HepG2 (cell line): Measurements from ENCODE around the gene OR4E1.

ENCODE experiments used
- BRCA1 ChIP-seq: sonication (generic); formaldehyde crosslinking; IDR thresholded peaks from 2 replicates; pipeline ENCODE4 v1.4.0; 2020; ENCODE audit warnings: missing genetic modification reagents
- CENPBD1 ChIP-seq: sonication (generic); formaldehyde crosslinking; IDR thresholded peaks from 2 replicates; pipeline ENCODE4 v1.8.0; 2022; ENCODE audit warnings: missing genetic modification reagents, low read depth, mild to moderate bottlenecking, borderline replicate concordance
- CTCF ChIP-seq: sonication (generic); formaldehyde crosslinking; IDR thresholded peaks from 2 replicates; pipeline ENCODE4 v1.5.0; 2020; ENCODE audit warnings: mild to moderate bottlenecking, missing genetic modification reagents, moderate library complexity
- HINFP ChIP-seq: sonication (generic); formaldehyde crosslinking; IDR thresholded peaks from 2 replicates; pipeline ENCODE4 v1.4.0; 2020; ENCODE audit warnings: low read depth, mild to moderate bottlenecking, missing genetic modification reagents
- MAFF ChIP-seq: IDR thresholded peaks from 2 replicates; pipeline ENCODE4 v1.6.1; 2011; ENCODE audit warnings: low read depth, low read length, improper control_type of control experiment
- NR2C2 ChIP-seq: sonication (generic); formaldehyde crosslinking; IDR thresholded peaks from 2 replicates; pipeline ENCODE4 v1.4.0; 2020; ENCODE audit warnings: missing genetic modification reagents, mild to moderate bottlenecking, moderate library complexity, borderline replicate concordance
- POLR2A ChIP-seq, 2 experiments: IDR thresholded peaks; 2 replicates each; pipeline ENCODE4 v1.6.1; 2011; ENCODE audit warnings: low read depth in 2 of 2, low read length in 2 of 2, mild to moderate bottlenecking in 1 of 2, moderate library complexity in 1 of 2; ENCODE audit not compliant: insufficient read depth in 1 of 2
- POLR2AphosphoS2 ChIP-seq: IDR thresholded peaks from 2 replicates; pipeline ENCODE4 v1.6.1; 2011; ENCODE audit warnings: low read depth, low read length, improper control_type of control experiment
- REPIN1 ChIP-seq: sonication (generic); formaldehyde crosslinking; IDR thresholded peaks from 2 replicates; pipeline ENCODE4 v1.8.0; 2022; ENCODE audit warnings: missing genetic modification reagents, low read depth, mild to moderate bottlenecking, borderline replicate concordance
- RXRA ChIP-seq: sonication (generic); formaldehyde crosslinking; IDR thresholded peaks from 2 replicates; pipeline ENCODE4 v1.5.1; 2020; ENCODE audit warnings: missing genetic modification reagents
- SNRNP70 ChIP-seq: fragments of 200-400 bp; formaldehyde crosslinking; IDR thresholded peaks from 2 replicates; pipeline ENCODE4 v1.6.1; 2017; ENCODE audit warnings: mild to moderate bottlenecking, low read depth, low read length, moderate library complexity
- ZNF558 ChIP-seq: sonication (generic); formaldehyde crosslinking; IDR thresholded peaks from 2 replicates; pipeline ENCODE4 v1.9.0; 2022; ENCODE audit warnings: mild to moderate bottlenecking, missing genetic modification reagents, borderline replicate concordance
- ZSCAN12 ChIP-seq: sonication (generic); formaldehyde crosslinking; IDR thresholded peaks from 2 replicates; pipeline ENCODE4 v1.9.0; 2021; ENCODE audit warnings: mild to moderate bottlenecking, missing genetic modification reagents

- TF ChIP-seq CENPBD1 (CRISPR knock-in tag) (no peak), MAFF (no peak), SNRNP70 (no peak), CTCF (CRISPR knock-in tag) (no peak), POLR2A (IDR thresholded peaks at IDR 0.05; ENCODE audit: insufficient read depth in 1 of 2, low read depth in 2 of 2, low read length in 2 of 2) (no peak), REPIN1 (CRISPR knock-in tag) (no peak), RXRA (CRISPR knock-in tag) (no peak), BRCA1 (CRISPR knock-in tag) (no peak), ZSCAN12 (CRISPR knock-in tag) (no peak), ZNF558 (CRISPR knock-in tag) (no peak), HINFP (CRISPR knock-in tag) (no peak), NR2C2 (CRISPR knock-in tag) (no peak), POLR2AphosphoS2 (no peak)
These were observed 5.2 kb downstream of the OR4E1 start for GRCh38 chr14:21668377-21668776.
